Activated T-cell treated with anti-CD3 and anti-CD28 coated beads, Interleukin-2, amount 50 U/mL, for 24 hours (primary cell): Measurements from ENCODE around the gene SRF.
A peak's percentile ranks its signal among the peaks of the same experiment; 100 is the strongest.

Experiments
- DNase-seq: peaks from one replicate; pipeline ENCODE4 v3.0.0-alpha.2; 2020
- H3K27ac Mint-ChIP-seq: 2 replicates; pipeline ENCODE4 v1.8.0; 2020; ENCODE audit warnings: mild to moderate bottlenecking, mixed read lengths
- H3K27me3 Mint-ChIP-seq: 2 replicates; pipeline ENCODE4 v1.8.0; 2020; ENCODE audit warnings: mixed read lengths
- H3K36me3 Mint-ChIP-seq: 2 replicates; pipeline ENCODE4 v1.8.0; 2020; ENCODE audit warnings: low read depth, mixed read lengths
- H3K4me1 Mint-ChIP-seq: 2 replicates; pipeline ENCODE4 v1.8.0; 2020; ENCODE audit warnings: low read depth, mixed read lengths
- H3K4me3 Mint-ChIP-seq: 2 replicates; pipeline ENCODE4 v1.8.0; 2020; ENCODE audit warnings: mild to moderate bottlenecking, moderate library complexity, mixed read lengths
- H3K9me3 Mint-ChIP-seq: 2 replicates; pipeline ENCODE4 v1.8.0; 2020; ENCODE audit warnings: mixed read lengths

The SRF gene

DNA sequence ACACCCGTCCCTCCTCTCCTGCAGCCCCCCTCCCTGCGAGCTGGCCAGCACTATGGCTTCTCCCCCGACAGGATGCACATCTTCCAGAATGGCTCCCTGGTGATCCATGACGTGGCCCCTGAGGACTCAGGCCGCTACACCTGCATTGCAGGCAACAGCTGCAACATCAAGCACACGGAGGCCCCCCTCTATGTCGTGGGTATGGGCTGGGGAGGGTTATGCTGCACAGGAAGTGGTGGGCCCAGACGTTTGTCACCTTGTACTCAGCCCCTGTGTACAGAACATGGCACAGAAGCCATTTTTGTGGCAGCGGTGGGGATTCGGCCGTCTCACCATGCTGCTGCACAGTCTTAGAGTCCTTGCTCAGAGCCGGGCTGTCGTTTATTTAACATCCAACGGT lies 29.0 kb upstream of the SRF start:
- no peak for DNase-seq
- H3K9me3 Mint-ChIP-seq, result no peaks in the 10 kb centered on the region
- no peak overlapping the region for H3K4me3 Mint-ChIP-seq
- no peaks in the 10 kb centered on the region for H3K27me3 Mint-ChIP-seq
- peaks cover 10% of the 10 kb centered on the region for H3K4me1 Mint-ChIP-seq
- H3K27ac Mint-ChIP-seq, result no peak overlapping the region
- H3K36me3 Mint-ChIP-seq, result no peaks in the 10 kb centered on the region

GRCh38 chr6:43143235-43144128 lies 27.6 kb upstream of the SRF start:
- peak; percentile 87 for DNase-seq
- Mint-ChIP-seq H3K4me1 (peaks cover 10% of the 10 kb centered on the region), H3K36me3 (no peaks in the 10 kb centered on the region), H3K4me3 (no peak overlapping the region), H3K9me3 (no peaks in the 10 kb centered on the region), H3K27me3 (no peaks in the 10 kb centered on the region), H3K27ac (peak overlapping the region; percentile 31)

- Mint-ChIP-seq H3K9me3 (no peaks in the 10 kb centered on the region), H3K4me3 (no peak overlapping the region), H3K27me3 (no peaks in the 10 kb centered on the region), H3K36me3 (no peaks in the 10 kb centered on the region), H3K4me1 (peaks cover 10% of the 10 kb centered on the region), H3K27ac (no peak overlapping the region)
- DNase-seq, result no peak
Measured at GRCh38 chr6:43144879-43145278, 26.2 kb upstream of the SRF start.

DNA sequence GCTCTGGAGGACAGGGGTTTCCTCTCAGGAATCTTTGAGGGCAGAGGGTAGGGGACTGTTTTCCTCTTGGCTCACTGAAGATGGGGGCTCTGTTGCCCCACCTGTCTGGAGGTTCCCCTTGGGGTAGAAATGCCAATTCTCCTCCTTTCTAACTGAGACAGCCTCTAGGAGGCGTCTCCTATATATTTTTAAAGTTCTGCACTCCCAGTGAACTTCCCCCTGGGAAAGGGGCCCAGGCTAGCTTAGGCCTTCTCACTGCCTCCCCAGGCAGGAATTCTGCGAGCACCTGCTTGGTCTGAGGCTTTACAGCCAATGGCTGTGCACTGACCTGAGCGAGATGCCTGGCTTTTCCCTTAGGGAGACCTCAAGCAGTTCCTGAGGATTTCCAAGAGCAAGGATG lies 24.8 kb upstream of the SRF start:
- Mint-ChIP-seq H3K27me3 (no peaks in the 10 kb centered on the region), H3K4me1 (peaks cover 10% of the 10 kb centered on the region), H3K4me3 (no peak overlapping the region), H3K36me3 (no peaks in the 10 kb centered on the region), H3K9me3 (no peaks in the 10 kb centered on the region), H3K27ac (no peak overlapping the region)
- DNase-seq, result no peak

- DNase-seq, result no peak
- H3K4me1 Mint-ChIP-seq, result peaks cover 10% of the 10 kb centered on the region
- H3K27me3 Mint-ChIP-seq, result no peaks in the 10 kb centered on the region
- H3K36me3 Mint-ChIP-seq, result no peaks in the 10 kb centered on the region
- no peak overlapping the region for H3K27ac Mint-ChIP-seq
- no peaks in the 10 kb centered on the region for H3K9me3 Mint-ChIP-seq
- no peak overlapping the region for H3K4me3 Mint-ChIP-seq
Measured at GRCh38 chr6:43146709-43147688, 24.1 kb upstream of the SRF start.

DNA sequence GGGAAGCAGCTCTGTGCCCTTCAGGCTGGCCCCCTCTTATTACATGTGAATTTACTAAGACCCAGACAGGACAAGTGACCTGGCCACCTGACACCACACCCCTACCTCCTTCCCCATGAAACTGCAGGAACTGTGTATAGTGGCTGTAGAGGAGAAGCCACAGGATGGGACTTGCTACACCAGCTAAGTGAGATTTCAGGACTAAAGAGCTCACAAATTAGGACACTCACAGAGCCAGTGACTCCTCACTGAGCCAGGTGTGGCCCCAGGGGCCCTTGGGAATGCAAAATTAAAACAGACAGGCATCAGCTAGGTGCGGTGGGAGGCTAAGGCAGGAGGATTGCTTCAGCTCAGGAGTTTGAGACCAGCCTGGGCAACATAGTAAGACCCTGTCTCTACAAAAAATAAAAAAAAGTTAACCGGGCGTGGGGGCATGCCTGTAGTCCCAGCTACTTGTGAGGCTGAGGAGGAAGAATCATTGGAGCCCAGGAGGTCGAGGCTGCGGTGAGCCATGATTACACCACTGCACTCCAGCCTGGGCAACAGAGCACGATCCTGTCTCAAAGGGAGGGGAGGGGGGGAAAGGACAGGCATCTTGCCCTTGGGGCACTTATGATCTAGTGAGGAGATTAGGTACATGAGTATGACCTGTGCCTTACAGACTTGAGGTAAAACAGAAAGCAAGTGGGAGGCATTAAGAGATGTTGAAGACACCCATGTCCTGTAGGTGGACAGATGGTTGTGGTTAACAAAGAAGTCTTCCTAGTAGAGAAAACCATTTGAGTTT lies 23.2 kb upstream of the SRF start:
- no peaks in the 10 kb centered on the region for H3K9me3 Mint-ChIP-seq
- peaks cover 8% of the 10 kb centered on the region for H3K4me1 Mint-ChIP-seq
- H3K36me3 Mint-ChIP-seq, result no peaks in the 10 kb centered on the region
- no peaks in the 10 kb centered on the region for H3K27me3 Mint-ChIP-seq
- no peak overlapping the region for H3K4me3 Mint-ChIP-seq
- H3K27ac Mint-ChIP-seq, result no peak overlapping the region
- no peak for DNase-seq

DNA sequence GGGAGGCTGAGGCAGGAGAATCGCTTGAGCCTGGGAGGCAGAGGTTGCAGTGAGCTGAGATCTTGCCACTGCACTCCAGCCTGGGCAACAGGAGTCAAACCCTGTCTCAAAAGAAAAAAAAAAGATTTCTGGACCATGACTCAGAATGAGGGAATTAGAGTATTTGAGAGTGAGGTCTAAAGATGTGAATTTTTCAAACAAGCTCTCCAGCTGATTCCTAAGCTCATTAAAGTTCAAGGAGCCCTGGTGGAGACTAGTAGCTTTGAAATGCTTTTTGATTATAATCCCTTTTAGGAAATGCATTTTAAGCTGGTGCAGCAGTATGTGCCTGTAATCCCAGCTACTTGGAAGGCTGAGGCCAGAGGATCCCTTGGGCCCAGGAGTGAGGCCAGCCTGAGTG lies 21.8 kb upstream of the SRF start:
- H3K4me3 Mint-ChIP-seq, result no peak overlapping the region
- H3K36me3 Mint-ChIP-seq, result no peaks in the 10 kb centered on the region
- no peaks in the 10 kb centered on the region for H3K27me3 Mint-ChIP-seq
- H3K4me1 Mint-ChIP-seq, result no peaks in the 10 kb centered on the region
- H3K9me3 Mint-ChIP-seq, result no peaks in the 10 kb centered on the region
- no peak for DNase-seq
- no peak overlapping the region for H3K27ac Mint-ChIP-seq

- Mint-ChIP-seq H3K4me3 (no peak overlapping the region), H3K4me1 (no peaks in the 10 kb centered on the region), H3K9me3 (no peaks in the 10 kb centered on the region), H3K36me3 (no peaks in the 10 kb centered on the region), H3K27me3 (no peaks in the 10 kb centered on the region), H3K27ac (no peak overlapping the region)
- no peak for DNase-seq
Measured at GRCh38 chr6:43150051-43150751, 20.9 kb upstream of the SRF start.

DNA sequence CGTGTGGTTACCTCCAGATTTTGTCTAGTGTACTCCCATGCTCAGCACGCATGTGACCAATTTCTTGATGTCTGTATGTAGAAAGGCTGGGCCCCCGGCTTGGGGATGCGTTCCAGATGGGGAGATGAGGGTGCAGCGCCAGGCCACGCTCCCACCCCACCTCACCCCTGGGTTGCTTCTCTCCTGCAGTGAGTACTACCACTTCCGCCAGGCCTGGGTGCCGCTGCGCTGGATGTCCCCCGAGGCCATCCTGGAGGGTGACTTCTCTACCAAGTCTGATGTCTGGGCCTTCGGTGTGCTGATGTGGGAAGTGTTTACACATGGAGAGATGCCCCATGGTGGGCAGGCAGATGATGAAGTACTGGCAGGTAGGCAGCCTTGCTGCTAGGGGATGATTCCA lies 11.5 kb upstream of the SRF start:
- Mint-ChIP-seq H3K27me3 (no peaks in the 10 kb centered on the region), H3K4me3 (no peak overlapping the region), H3K36me3 (no peaks in the 10 kb centered on the region), H3K9me3 (no peaks in the 10 kb centered on the region), H3K27ac (no peak overlapping the region), H3K4me1 (no peaks in the 10 kb centered on the region)
- DNase-seq, result no peak

GRCh38 chr6:43163899-43164298 lies 7.2 kb upstream of the SRF start:
- H3K9me3 Mint-ChIP-seq, result no peaks in the 10 kb centered on the region
- no peaks in the 10 kb centered on the region for H3K27me3 Mint-ChIP-seq
- no peak for DNase-seq
- no peak overlapping the region for H3K4me3 Mint-ChIP-seq
- H3K4me1 Mint-ChIP-seq, result no peaks in the 10 kb centered on the region
- no peak overlapping the region for H3K27ac Mint-ChIP-seq
- no peaks in the 10 kb centered on the region for H3K36me3 Mint-ChIP-seq

GRCh38 chr6:43170417-43170930 lies 595 bp upstream of the SRF start:
- peak overlapping the region; percentile 84 for H3K4me3 Mint-ChIP-seq
- no peaks in the 10 kb centered on the region for H3K9me3 Mint-ChIP-seq
- no peaks in the 10 kb centered on the region for H3K27me3 Mint-ChIP-seq
- peaks cover 39% of the 10 kb centered on the region for H3K4me1 Mint-ChIP-seq
- H3K36me3 Mint-ChIP-seq, result peaks cover 31% of the 10 kb centered on the region
- no peak for DNase-seq
- H3K27ac Mint-ChIP-seq, result peak overlapping the region; percentile 93

- Mint-ChIP-seq H3K4me1 (peaks cover 48% of the 10 kb centered on the region), H3K36me3 (peaks cover 44% of the 10 kb centered on the region), H3K9me3 (no peaks in the 10 kb centered on the region), H3K4me3 (peak overlapping the region; percentile 90), H3K27ac (peak overlapping the region; percentile 88), H3K27me3 (no peaks in the 10 kb centered on the region)
- DNase-seq, result peak; percentile 71
Measured at GRCh38 chr6:43171707-43172103, 636 bp downstream of the SRF start.

GRCh38 chr6:43172104-43173007 lies 1.3 kb downstream of the SRF start:
- Mint-ChIP-seq H3K27me3 (no peaks in the 10 kb centered on the region), H3K4me3 (peak overlapping the region; percentile 90), H3K4me1 (peaks cover 48% of the 10 kb centered on the region), H3K36me3 (peaks cover 49% of the 10 kb centered on the region), H3K27ac (peak overlapping the region; percentile 88), H3K9me3 (no peaks in the 10 kb centered on the region)
- peak; percentile 75 for DNase-seq
